ENCODE data around the gene FAM200C.

DNA sequence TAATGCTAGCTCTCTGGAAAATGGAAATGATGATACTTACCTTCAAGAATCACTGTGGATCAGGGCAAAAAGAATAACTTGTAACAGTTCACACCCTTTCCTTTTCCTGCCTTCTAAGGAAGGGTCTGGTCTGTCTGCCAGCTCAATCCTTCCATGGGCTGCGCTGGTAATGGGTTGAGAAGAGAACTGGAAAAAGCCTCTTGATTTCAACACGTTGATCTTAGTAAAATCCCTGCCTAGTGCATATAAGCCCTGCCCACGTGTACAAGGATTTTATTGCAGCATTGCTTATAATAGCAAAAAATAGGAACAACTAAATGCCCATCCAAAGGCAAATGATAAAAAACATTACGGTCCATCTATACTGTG lies 49.9 kb downstream of the FAM200C start:
- TF ChIP-seq, protein P1, sequence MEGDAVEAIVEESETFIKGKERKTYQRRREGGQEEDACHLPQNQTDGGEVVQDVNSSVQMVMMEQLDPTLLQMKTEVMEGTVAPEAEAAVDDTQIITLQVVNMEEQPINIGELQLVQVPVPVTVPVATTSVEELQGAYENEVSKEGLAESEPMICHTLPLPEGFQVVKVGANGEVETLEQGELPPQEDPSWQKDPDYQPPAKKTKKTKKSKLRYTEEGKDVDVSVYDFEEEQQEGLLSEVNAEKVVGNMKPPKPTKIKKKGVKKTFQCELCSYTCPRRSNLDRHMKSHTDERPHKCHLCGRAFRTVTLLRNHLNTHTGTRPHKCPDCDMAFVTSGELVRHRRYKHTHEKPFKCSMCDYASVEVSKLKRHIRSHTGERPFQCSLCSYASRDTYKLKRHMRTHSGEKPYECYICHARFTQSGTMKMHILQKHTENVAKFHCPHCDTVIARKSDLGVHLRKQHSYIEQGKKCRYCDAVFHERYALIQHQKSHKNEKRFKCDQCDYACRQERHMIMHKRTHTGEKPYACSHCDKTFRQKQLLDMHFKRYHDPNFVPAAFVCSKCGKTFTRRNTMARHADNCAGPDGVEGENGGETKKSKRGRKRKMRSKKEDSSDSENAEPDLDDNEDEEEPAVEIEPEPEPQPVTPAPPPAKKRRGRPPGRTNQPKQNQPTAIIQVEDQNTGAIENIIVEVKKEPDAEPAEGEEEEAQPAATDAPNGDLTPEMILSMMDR (IDR thresholded peaks at IDR 0.05; ENCODE audit: control extremely low read depth in 1 of 3, insufficient read depth in 1 of 3, low read depth in 1 of 3, low read length in 3 of 3) = no peak
- TF ChIP-seq YY1 (IDR thresholded peaks at IDR 0.05; ENCODE audit: low read depth, low read length) (no peak), HDAC2 (IDR thresholded peaks at IDR 0.05; ENCODE audit: borderline replicate concordance in 1 of 2, low read depth in 2 of 2, low read length in 2 of 2) (no peak), POLR2A (IDR thresholded peaks at IDR 0.05; ENCODE audit: control extremely low read depth in 1 of 2, low read depth in 2 of 2, low read length in 2 of 2) (no peak), EZH2 (IDR thresholded peaks at IDR 0.05; ENCODE audit: low read depth, low read length, severe bottlenecking) (no peak), RAD21 (IDR thresholded peaks at IDR 0.05 in 1 of 2, conservative IDR thresholded peaks at IDR 0.05 in 1 of 2; ENCODE audit: low read depth in 2 of 2, low read length in 2 of 2) (no peak), KDM1A (IDR thresholded peaks at IDR 0.05; ENCODE audit: borderline replicate concordance, low read length) (no peak), TAF1 (IDR thresholded peaks at IDR 0.05; ENCODE audit: low read depth, low read length) (no peak)

Measured in H1 (cell line).